Adrenal gland (tissue), 12 donors: ENCODE data around the gene NAPA. TPM values are rescaled to one million over a fixed set of nuclear protein-coding genes. Genes with fewer than 3 reads are reported as not detected.

Source experiments
- DNase-seq, 7 donors: peaks; one replicate each; pipeline ENCODE4 v3.0.0-alpha.2; 2019 to 2020
- H3K27ac ChIP-seq, 5 donors: fragments of 200-600 bp; sonication (generic) in 4 of 5; 1 replicate in 3 of 5; 2 replicates in 2 of 5; pipeline versions ENCODE4 v1.5.1 to v1.8.0; 2016 to 2020; ENCODE audit warnings: mild to moderate bottlenecking in 1 of 5
- H3K27me3 ChIP-seq: fragments of 200-600 bp; 2 replicates; pipeline ENCODE4 v1.8.0; 2021
- H3K36me3 ChIP-seq, 2 donors: fragments of 200-600 bp; replicated peaks in 1 of 2; 1 replicate in 1 of 2; 2 replicates in 1 of 2; pipeline versions ENCODE4 v1.5.1 to v1.8.0; 2018 to 2022
- H3K4me1 ChIP-seq, 2 donors: fragments of 200-600 bp; replicated peaks in 1 of 2; 1 replicate in 1 of 2; 2 replicates in 1 of 2; pipeline versions ENCODE4 v1.5.1 to v1.8.0; 2018 to 2021
- H3K4me3 ChIP-seq, 4 donors: fragments of 200-600 bp; sonication (generic) in 3 of 4; one replicate each; pipeline ENCODE4 v1.5.1; 2016 to 2018
- H3K9me3 ChIP-seq, 3 donors: fragments of 200-600 bp; sonication (generic) in 1 of 3; replicated peaks in 1 of 3; 1 replicate in 2 of 3; 2 replicates in 1 of 3; pipeline versions ENCODE4 v1.5.1 to v1.8.0; 2016 to 2021
- CTCF ChIP-seq, 6 experiments: fragments of 450-650 bp in 4 of 6; fragments of 200-600 bp in 2 of 6; sonication (generic) in 1 of 6; IDR thresholded peaks; 1 replicate in 5 of 6; 2 replicates in 1 of 6; pipeline versions ENCODE4 v1.5.1 to v1.8.0; 2016 to 2021; ENCODE audit warnings: antibody characterized with exemption in 6 of 6, mild to moderate bottlenecking in 2 of 6, moderate library complexity in 1 of 6
- POLR2A ChIP-seq, 2 donors: fragments of 450-650 bp; IDR thresholded peaks; one replicate each; pipeline ENCODE4 v1.6.1; 2017; ENCODE audit warnings: antibody characterized with exemption in 2 of 2, mild to moderate bottlenecking in 2 of 2, moderate library complexity in 1 of 2
- WGBS, 4 donors: extraction: QIAGEN DNeasy Blood & Tissue Kit in 2 of 4; methylation state at CpG; one replicate each; pipeline versions ENCODE4 v1.1.5 to v1.1.7; 2013 to 2017; 5-methylcytosine and 5-hydroxymethylcytosine counted together
- intact Hi-C, 2 donors: fragments of 100-400 bp; cut with DNase I; formaldehyde crosslinking; loops; one replicate each; pipeline versions ENCODE4 v1.14.1 to v1.15.0; 2022 to 2023
- polyA plus RNA-seq, 3 donors: library from polyadenylated mRNA; stranded (reverse); fragments of 200-250 nt in 2 of 3; fragments of 350-450 nt in 1 of 3; fragmentation: Illumina TruSeq in 1 of 3; extraction: RNeasy Lipid Tissue Mini Kit (QIAGEN cat#74804) in 1 of 3; gene quantifications; one replicate each; pipeline ENCODE4 v1.2.3, GENCODE V29; 2013 to 2014
- total RNA-seq, 9 donors: library from RNA; depleted of rRNA in 4 of 9; stranded (reverse); fragments of >200 nt in 4 of 9; fragments of 120-200 nt in 1 of 9; fragmentation: NEBNext Ultra II Directional in 1 of 9; extraction: Animal tissue kit (Norgen Biotek cat#: 25700) in 1 of 9; gene quantifications; one replicate each; pipeline versions ENCODE4 v1.1.0 to v1.2.4, GENCODE V29; 2013 to 2023
- donor health status: healthy with polysubstance abuse.
- donor health status: Bipolar disorder and iron deficiency.
- donor health status: DM: yes; HTN: yes; CAD: no.
- donor health status: DM: no; HTN: no; CAD: no.
- donor health status: DM: no; HTN: no; CAD: no.
- donor health status: DM: yes; HTN: yes; CAD: no.

The NAPA gene
- total and polyA plus RNA-seq, 12 donors = 122 to 481 (median 254) TPM

- peaks cover 0 to 8% of the 10 kb centered on the region in 2 donors for H3K4me1 ChIP-seq
- DNase-seq = no peak
- no peak overlapping the region for H3K27ac ChIP-seq
- intact Hi-C loops = loop anchor here in 1 of 2 donors (10.0 kb wide), 1 partner anchor 167 kb away; no protein-coding TSS in a partner anchor
- no peaks in the 10 kb centered on the region for H3K36me3 ChIP-seq
- WGBS, 4 donors = 94 to 97% (median 95%) methylated on average over 4 of the region's 4 CpGs
- H3K27me3 ChIP-seq = no peaks in the 10 kb centered on the region
- TF ChIP-seq CTCF (IDR thresholded peaks at IDR 0.05) (no peak), POLR2A (IDR thresholded peaks at IDR 0.05) (no peak)
- H3K4me3 ChIP-seq = no peak overlapping the region
- H3K9me3 ChIP-seq = no peaks in the 10 kb centered on the region
Measured at GRCh38 chr19:47537493-47537892, 22.6 kb upstream of the NAPA start.

- H3K27ac ChIP-seq = no peak overlapping the region
- DNase-seq = no peak
- no peaks in the 10 kb centered on the region for H3K27me3 ChIP-seq
- no peaks in the 10 kb centered on the region for H3K9me3 ChIP-seq
- H3K4me1 ChIP-seq = no peaks in the 10 kb centered on the region
- no peaks in the 10 kb centered on the region for H3K36me3 ChIP-seq
- 63 to 84% (median 70%) methylated on average over 1 of the region's 1 CpG for WGBS, 4 donors
- intact Hi-C loops = loop anchor here in 1 of 2 donors (10.0 kb wide), 1 partner anchor 170 kb away; no protein-coding TSS in a partner anchor
- TF ChIP-seq POLR2A (IDR thresholded peaks at IDR 0.05) = no peak
- TF ChIP-seq CTCF (IDR thresholded peaks at IDR 0.05) = no peak
- H3K4me3 ChIP-seq = no peak overlapping the region
Measured at GRCh38 chr19:47534628-47535027, 19.8 kb upstream of the NAPA start.

- intact Hi-C loops = loop anchor here in 1 of 2 donors (10.0 kb wide), 1 partner anchor 173 kb away; no protein-coding TSS in a partner anchor
- Histone ChIP-seq H3K36me3 (no peaks in the 10 kb centered on the region), H3K9me3 (no peaks in the 10 kb centered on the region), H3K4me3 (no peak overlapping the region), H3K4me1 (no peaks in the 10 kb centered on the region), H3K27me3 (no peaks in the 10 kb centered on the region), H3K27ac (no peak overlapping the region)
- DNase-seq = no peak
- TF ChIP-seq CTCF (IDR thresholded peaks at IDR 0.05) (no peak), POLR2A (IDR thresholded peaks at IDR 0.05) (no peak)
- WGBS, 4 donors = 61 to 70% (median 65%) methylated on average over 10 to 14 of the region's 14 CpGs
Measured at GRCh38 chr19:47531640-47532387, 17.0 kb upstream of the NAPA start.

GRCh38 chr19:47529018-47529742 lies 14.3 kb upstream of the NAPA start:
- H3K36me3 ChIP-seq = no peaks in the 10 kb centered on the region
- no peaks in the 10 kb centered on the region for H3K27me3 ChIP-seq
- H3K27ac ChIP-seq = no peak overlapping the region
- no peaks in the 10 kb centered on the region for H3K9me3 ChIP-seq
- no peaks in the 10 kb centered on the region for H3K4me1 ChIP-seq
- 68 to 85% (median 84%) methylated on average over 10 to 16 of the region's 16 CpGs for WGBS, 4 donors
- intact Hi-C loops = no loop called here
- no peak overlapping the region for H3K4me3 ChIP-seq
- DNase-seq = no peak
- TF ChIP-seq POLR2A (IDR thresholded peaks at IDR 0.05) (no peak), CTCF (IDR thresholded peaks at IDR 0.05) (no peak)
